A673 (cell line): Measurements from ENCODE around the gene CPEB4. TPM values are rescaled to one million over a fixed set of nuclear protein-coding genes. Genes with fewer than 3 reads are reported as not detected.

Experiments
- BruUV-seq: library from RNA; stranded (reverse); fragments of 400-500 nt; replicated peaks from 2 replicates; lab custom pipeline; 2021; lab: Mats Ljungman, UMichigan
- CTCF ChIA-PET: fragments of 300-600 bp; sonication (Branson Sonifier 250); formaldehyde crosslinking; loops from one replicate; lab custom pipeline; 2022; ENCODE audit warnings: antibody characterized with exemption; lab: Charles Lee
- POLR2A ChIA-PET: fragments of 300-600 bp; sonication (Branson Sonifier 250); formaldehyde crosslinking; loops from one replicate; lab custom pipeline; 2022; ENCODE audit warnings: antibody characterized with exemption; ENCODE audit not compliant: low non-redundant PET; lab: Charles Lee
- DNase-seq: peaks from one replicate; pipeline ENCODE4 v3.0.0-alpha.2; 2015; ENCODE audit warnings: low spot score
- H3K27ac ChIP-seq: fragments of 200-600 bp; sonication (generic); 2 replicates; pipeline ENCODE4 v1.5.1; 2016; ENCODE audit warnings: mixed run types, low read depth, mild to moderate bottlenecking, mixed read lengths, antibody characterized with exemption, low read length; ENCODE audit not compliant: poor library complexity, severe bottlenecking
- H3K27me3 ChIP-seq: fragments of 200-600 bp; sonication (generic); replicated peaks from 2 replicates; pipeline ENCODE4 v1.6.1; 2017; ENCODE audit warnings: mixed run types, low read depth, mild to moderate bottlenecking, mixed read lengths, antibody characterized with exemption, low read length; ENCODE audit not compliant: insufficient read depth, poor library complexity
- H3K36me3 ChIP-seq: fragments of 200-600 bp; sonication (generic); 2 replicates; pipeline ENCODE4 v1.6.1; 2016; ENCODE audit warnings: mixed run types, mild to moderate bottlenecking, mixed read lengths, antibody characterized with exemption, low read length; ENCODE audit not compliant: insufficient read depth, poor library complexity, severe bottlenecking
- H3K4me1 ChIP-seq: fragments of 200-600 bp; sonication (generic); 2 replicates; pipeline ENCODE4 v1.6.1; 2017; ENCODE audit warnings: mixed run types, mild to moderate bottlenecking, mixed read lengths, antibody characterized with exemption, low read length; ENCODE audit not compliant: insufficient read depth, poor library complexity, severe bottlenecking
- H3K4me3 ChIP-seq: fragments of 200-600 bp; sonication (generic); 2 replicates; pipeline ENCODE4 v1.5.1; 2016; ENCODE audit warnings: low read depth, mixed run types, mild to moderate bottlenecking, mixed read lengths, low read length; ENCODE audit not compliant: poor library complexity, severe bottlenecking
- H3K9me3 ChIP-seq: fragments of 200-600 bp; sonication (generic); 2 replicates; pipeline ENCODE4 v1.6.1; 2016; ENCODE audit warnings: mixed run types, low read depth, mild to moderate bottlenecking, mixed read lengths, antibody characterized with exemption, low read length; ENCODE audit not compliant: poor library complexity, severe bottlenecking
- CTCF ChIP-seq: fragments of 300-800, 200-600 bp; sonication (generic); conservative IDR thresholded peaks from 2 replicates; pipeline ENCODE4 v1.5.1; 2017; ENCODE audit warnings: low read depth, mild to moderate bottlenecking, antibody characterized with exemption, low read length, moderate library complexity, mixed read lengths
- EZH2 ChIP-seq: fragments of 200-600 bp; sonication (generic); IDR thresholded peaks from 2 replicates; pipeline ENCODE4 v1.6.1; 2017; ENCODE audit warnings: borderline replicate concordance, low read depth, mild to moderate bottlenecking, mixed read lengths, antibody characterized with exemption, low read length; ENCODE audit not compliant: poor library complexity, severe bottlenecking
- intact Hi-C: fragments of 100-400 bp; cut with micrococcal nuclease; formaldehyde crosslinking; loops from one replicate; pipeline ENCODE4 v1.10.0; 2022; ENCODE audit not compliant: unreplicated experiment
- total RNA-seq: library from RNA; stranded (reverse); gene quantifications from 2 replicates; pipeline ENCODE4 v1.2.3, GENCODE V29; 2021

The CPEB4 gene
- total RNA-seq, 1 experiment from 2014 or later, result 1.6 TPM

DNA sequence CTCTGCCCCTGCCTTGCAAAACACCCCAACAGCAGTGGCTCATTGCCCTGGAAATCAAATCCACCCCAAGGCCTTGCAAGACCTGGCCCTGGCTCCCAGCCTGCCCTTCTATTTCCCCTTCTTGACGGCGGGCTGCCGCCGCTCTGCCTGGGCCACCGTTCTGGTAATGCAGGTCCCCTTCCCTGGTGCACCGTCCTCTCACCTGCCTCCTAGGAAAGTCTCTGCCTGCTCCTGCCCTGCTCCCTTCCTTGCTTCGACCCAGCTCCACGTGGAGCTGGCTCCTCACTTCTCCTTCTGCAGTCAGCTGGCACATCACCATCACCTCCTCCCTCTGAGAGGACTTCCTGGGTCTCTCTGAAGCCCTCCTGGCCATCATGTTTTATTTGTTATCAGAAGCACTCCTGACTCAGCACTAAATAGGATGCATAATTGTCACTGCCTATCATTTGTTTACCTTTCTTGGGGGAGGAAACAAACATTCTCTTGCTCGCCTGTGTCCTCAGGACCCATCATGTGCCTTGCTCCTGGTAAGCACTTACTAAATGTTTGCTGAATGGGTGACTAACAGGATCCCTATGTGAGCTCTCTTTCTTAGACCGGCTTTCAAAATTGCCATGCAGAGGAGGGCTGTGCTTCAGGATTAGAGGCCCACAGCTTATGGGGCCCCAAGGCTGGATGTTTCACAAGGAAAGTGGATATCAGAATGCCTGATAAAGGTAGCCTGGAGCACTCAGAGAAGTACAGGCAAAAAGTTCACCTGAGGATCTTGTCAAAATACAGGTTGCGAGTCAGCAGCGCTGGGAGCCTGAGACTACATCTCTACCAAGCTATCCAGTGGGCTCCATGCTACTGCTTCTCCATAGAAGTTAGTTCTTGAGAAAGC lies 81.3 kb downstream of the CPEB4 start:
- BruUV-seq, result no TSS peak
- intact Hi-C loops, result no loop called here

DNA sequence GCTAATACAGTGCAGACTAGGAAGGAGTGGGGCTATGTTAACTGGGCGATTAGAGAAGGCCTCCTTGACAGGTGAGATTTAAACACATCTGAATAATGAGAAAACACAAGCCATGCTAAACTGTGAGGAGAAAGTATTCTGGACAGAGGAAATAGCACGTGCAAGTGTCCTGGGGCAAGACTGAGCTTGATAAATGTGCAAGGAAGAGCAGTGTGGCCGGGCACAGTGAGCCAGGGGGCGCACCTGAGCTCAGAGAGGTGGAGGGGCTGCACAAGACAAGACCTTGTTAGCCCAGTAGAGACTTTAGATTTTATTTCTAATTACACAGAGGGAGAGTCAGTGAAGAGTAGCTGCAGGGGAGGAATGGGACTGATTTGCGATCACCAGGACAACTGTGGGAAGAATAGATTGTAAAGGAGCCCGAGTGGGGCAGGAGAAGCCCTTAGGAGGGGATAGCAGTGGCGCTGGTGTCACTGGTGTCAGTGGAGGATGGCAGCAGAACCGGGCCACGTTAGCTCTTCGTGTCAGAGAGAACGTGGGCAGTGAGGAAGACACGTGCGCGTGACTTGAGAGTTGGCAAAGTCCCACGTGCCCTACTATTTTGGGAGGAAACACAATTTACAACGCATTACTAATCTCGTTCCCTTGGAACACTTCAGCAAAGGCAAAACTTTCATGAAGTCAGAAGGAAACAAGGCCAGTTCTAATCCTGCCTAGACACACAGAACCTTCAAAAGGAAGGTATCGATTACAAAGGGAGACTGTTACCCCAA lies 82.9 kb downstream of the CPEB4 start:
- Histone ChIP-seq H3K4me3 (no peak overlapping the region), H3K36me3 (no peaks in the 10 kb centered on the region), H3K4me1 (no peaks in the 10 kb centered on the region), H3K9me3 (no peaks in the 10 kb centered on the region), H3K27me3 (no peaks in the 10 kb centered on the region), H3K27ac (no peak overlapping the region)
- ChIA-PET CTCF (no interaction called here), POLR2A (no interaction called here)
- TF ChIP-seq EZH2 (no peak), CTCF (no peak; the same call in 1 of the 2 replicates)
- BruUV-seq, result no TSS peak
- intact Hi-C loops, result no loop called here
- no peak for DNase-seq

More for the DNA sequence above, 81.3 kb downstream of the CPEB4 start:
- no peaks in the 10 kb centered on the region for H3K36me3 ChIP-seq
- H3K4me1 ChIP-seq, result no peaks in the 10 kb centered on the region
- TF ChIP-seq CTCF (no peak), EZH2 (no peak)
- H3K4me3 ChIP-seq, result no peak overlapping the region
- ChIA-PET POLR2A (no interaction called here), CTCF (no interaction called here)
- no peaks in the 10 kb centered on the region for H3K9me3 ChIP-seq
- no peaks in the 10 kb centered on the region for H3K27me3 ChIP-seq
- no peak overlapping the region for H3K27ac ChIP-seq
- no peak for DNase-seq

GRCh38 chr5:173971681-173972345 lies 83.7 kb downstream of the CPEB4 start:
- no peak for DNase-seq
- Histone ChIP-seq H3K4me3 (no peak overlapping the region), H3K36me3 (no peaks in the 10 kb centered on the region), H3K4me1 (no peaks in the 10 kb centered on the region), H3K27ac (no peak overlapping the region), H3K27me3 (no peaks in the 10 kb centered on the region), H3K9me3 (no peaks in the 10 kb centered on the region)
- TF ChIP-seq EZH2 (no peak), CTCF (no peak)
- no TSS peak for BruUV-seq
- CTCF ChIA-PET, result no interaction called here
- POLR2A ChIA-PET, result interaction anchor here (1.1 kb wide), 1 partner anchor 9 kb away, joined by 4 read pairs; no protein-coding TSS in a partner anchor
- intact Hi-C loops, result no loop called here
